ACHN (cell line): Measurements from ENCODE around the gene GTPBP6.
"Not testable (repeated sequence)": the region's sequence is repeated elsewhere in the genome, so short reads cannot be mapped to it uniquely, and the experiment has no call there.

ENCODE experiments used
- DNase-seq: peaks from one replicate; pipeline ENCODE4 v3.0.0-alpha.2; 2015
- in situ Hi-C: cut with HindIII; loops from 2 replicates; pipeline ENCODE4 v1.10.0; 2017; ENCODE audit warnings: low sequenced_read_pairs, low pct_ligation_motif_present, low pct_unique_long_range_greater_than_20kb

GTPBP6 gene

GRCh38 chrX:279757-280604 lies 38.6 kb downstream of the GTPBP6 start:
- in situ Hi-C loops, DNase-seq: not testable (repeated sequence)

- in situ Hi-C loops, result no loop called here
- peak; percentile 6 for DNase-seq
Observed at GRCh38 chrX:276581-277201, 41.9 kb downstream of the GTPBP6 start.

DNA sequence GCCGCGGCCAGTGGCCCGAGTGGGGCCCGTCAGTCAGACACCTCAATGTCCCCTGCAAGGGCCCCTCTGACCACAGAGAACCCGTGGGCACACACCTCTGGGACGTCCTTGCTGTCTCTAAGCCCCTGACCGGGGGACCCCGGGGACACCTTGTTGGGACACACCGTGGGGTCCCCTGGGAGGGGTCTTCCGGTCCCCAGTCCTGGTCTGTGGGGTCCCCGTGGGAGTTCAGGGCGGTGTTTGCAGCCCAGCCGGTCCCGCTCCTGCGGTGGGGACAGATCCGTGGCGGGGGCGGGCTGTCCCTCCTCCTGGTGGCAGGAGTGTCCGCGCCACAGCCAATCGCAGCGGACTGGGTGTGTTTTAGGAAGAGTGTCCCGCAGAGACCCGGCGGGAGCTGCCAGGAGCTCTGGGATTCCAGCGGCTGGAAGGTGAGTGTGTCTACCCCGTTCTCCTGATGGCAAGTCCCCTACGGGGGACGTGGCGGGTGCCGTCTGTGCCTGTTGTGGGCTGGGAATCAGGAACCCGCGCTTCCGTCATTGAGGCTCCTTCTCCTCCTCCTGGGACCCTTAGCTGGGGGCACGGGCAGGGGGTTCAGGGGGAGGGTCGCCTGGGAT lies 42.5 kb downstream of the GTPBP6 start:
- in situ Hi-C loops, result no loop called here
- peak; percentile 14 for DNase-seq

DNA sequence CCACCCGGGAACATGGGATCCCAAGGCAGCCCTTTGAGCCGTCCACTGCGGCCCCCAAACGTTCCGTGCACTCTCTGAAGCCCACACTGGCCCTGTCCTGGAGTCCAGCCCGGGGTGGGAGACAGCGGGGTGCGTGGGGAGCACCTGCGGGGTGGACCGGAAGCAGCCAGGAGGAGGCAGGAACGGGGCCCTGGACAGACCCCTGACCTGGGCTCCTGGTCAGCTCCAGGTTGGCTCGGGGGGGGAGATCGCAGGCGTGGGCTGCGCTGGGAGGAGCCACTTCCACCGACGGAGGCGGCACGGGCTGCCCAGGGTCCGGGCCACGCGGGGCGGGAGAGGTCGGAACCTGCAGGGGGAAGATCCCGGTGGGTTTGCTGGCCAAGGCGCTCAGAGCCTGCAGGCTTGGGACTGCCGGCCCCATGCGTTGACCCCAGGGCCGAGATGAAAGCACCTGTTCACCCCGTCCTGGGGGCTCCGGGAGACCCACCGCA lies 43.1 kb downstream of the GTPBP6 start:
- in situ Hi-C loops, result no loop called here
- no peak for DNase-seq

- DNase-seq, result no peak
- in situ Hi-C loops, result no loop called here
Observed at GRCh38 chrX:274904-275475, 43.6 kb downstream of the GTPBP6 start.

GRCh38 chrX:270848-271367 lies 47.7 kb downstream of the GTPBP6 start:
- no peak for DNase-seq
- in situ Hi-C loops, result no loop called here

DNA sequence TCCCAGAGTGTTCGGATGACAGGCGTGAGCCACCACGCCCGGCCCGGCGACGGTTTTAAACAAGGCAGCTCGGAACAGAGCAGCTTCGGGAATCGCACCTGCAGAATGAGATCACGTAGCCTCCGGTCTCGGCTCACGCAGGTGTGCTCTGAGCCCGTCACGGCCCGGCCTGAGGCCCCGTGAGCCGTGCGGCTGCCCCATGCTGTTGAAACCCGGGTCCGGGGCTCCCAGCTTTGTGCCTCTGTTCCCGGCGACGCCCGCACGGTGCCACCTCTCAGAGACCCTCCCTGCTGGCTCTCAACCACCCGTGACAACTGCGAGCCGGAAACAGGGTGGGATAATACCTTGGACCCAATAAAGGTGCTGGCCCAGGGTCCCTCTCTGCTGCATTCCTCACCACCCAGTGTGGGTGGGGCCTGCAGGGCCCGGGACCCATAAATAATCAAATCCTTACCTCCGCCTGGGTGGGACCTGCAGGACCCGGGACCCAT lies 50.8 kb downstream of the GTPBP6 start:
- no peak for DNase-seq
- in situ Hi-C loops, result no loop called here

- DNase-seq, result no peak
Observed at GRCh38 chrX:265502-265901, 53.1 kb downstream of the GTPBP6 start.

DNA sequence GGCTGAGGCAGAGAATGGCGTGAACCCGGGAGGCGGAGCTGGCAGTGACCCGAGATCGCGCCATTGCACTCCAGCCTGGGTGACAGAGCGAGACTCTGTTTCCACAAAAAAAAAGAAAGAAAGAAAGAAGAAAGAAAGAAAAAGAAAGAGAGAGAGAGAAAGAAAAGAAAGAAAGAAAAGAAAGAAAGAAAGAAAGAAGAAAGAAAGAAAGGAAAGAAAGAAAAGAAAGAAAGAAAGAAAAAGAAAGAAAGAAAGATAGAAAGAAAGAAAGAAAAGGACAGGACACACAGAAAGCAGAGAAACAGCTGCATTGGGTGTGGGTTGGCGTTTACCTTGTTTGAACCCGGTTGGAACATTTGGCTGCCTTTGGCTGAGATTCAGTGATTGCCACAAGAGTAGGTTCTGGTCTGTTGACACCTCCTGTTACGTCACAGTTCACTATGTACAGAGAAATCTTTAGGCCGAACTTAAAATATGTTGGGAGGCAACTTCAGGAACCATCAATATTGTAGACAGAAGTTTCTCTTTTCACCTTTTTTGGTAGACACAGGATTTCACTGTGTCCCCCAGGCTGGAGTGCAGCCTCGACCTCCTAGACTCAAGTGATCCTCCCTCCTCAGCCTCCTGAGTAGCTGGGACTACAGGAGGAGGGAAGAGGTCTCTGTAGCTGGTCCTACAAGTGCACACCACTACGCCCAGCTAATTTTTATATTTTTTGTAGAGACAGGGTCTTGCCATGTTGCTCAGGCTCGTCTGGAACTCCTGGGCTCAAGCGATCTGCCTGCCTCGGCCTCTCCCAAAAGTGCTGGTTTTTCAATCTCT lies 53.8 kb downstream of the GTPBP6 start:
- in situ Hi-C loops, result no loop called here
- DNase-seq, result no peak

More at GRCh38 chrX:265502-265901, 53.1 kb downstream of the GTPBP6 start:
- in situ Hi-C loops, result no loop called here

- in situ Hi-C loops, DNase-seq: not testable (repeated sequence)
Observed at GRCh38 chrX:264006-264405, 54.6 kb downstream of the GTPBP6 start.

DNA sequence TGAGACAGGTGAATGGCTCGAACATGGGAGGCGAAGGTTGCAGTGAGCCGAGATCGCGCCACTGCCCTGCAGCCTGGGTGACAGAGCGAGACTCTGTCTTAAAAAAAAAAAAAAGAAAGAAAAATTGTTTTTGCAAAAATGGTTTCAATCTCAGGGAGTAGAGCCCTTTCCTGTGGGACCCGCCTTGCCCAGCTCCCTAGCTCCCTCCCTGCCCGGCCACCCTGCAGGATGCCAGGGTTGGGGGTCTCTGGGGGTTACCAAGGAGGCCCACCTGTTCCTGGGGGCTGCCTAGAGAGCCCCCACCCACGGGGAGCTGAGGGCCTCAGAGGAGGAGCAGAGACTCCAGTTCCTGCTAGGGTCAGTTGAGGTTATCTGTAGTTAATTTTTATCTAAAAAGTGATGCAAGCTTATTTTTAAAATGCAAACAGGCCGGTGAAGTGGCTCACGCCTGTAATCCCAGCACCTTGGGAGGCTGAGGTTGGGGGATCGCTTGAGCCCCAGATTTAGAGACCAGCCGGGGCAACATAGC lies 56.2 kb downstream of the GTPBP6 start:
- in situ Hi-C loops, result no loop called here
- DNase-seq, result no peak

DNA sequence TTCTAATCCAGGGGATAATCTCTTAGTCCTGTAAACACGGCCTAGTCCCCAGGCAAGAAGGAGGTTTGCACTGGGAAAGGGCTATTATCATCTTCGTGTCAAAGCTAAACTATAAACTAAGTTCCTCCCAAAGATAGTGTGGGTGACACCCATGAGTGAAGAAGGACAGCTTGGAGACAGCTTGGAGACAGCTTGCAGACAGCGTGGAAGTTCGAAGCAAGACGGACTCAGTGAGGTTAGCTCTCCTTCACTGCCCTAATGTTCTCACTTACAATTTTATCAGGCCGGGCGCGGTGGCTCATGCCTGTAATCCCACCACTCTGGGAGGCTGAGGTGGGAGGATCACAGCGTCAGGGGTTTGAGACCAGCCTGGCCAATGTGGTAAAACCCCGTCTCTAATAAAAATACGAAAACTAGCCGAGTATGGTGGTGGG lies 56.7 kb downstream of the GTPBP6 start:
- in situ Hi-C loops, result no loop called here
- no peak for DNase-seq

DNA sequence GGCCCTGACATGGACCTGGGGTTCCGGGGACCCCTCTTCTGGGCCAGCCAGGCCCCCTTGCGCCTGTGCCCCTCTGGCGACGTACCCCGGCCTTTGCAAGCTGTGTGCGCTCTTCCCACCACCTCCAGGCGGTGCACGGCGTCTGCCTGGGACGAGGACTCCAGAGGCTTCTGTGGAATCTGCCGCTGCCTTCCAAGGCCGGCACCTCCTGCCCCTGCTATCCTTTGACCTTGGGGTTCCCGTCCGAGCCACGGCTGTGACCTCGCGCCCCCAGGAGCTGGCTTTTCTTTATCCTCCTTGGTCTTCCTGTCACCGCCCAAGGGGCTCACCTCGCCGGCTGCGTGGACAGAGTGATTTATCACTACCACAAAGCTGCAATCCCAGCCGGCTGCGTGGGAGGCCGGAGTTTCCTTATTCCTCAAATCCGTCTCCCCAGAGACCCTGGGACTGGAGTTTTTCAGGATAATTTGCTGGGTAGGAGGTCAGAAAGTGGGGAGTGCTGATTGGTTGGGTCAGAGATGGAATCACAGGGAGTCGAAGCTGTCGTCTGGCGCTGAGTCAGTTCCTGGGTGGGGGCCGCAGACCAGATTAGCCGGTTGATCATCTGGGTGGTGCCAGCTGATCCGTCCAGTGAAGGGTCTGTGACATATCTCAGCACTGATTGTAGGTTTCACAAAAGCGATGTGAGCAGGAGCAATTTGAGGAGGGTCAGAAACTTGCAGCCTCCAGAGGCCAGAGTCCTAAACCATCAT lies 57.3 kb downstream of the GTPBP6 start:
- no peak for DNase-seq
- in situ Hi-C loops, result no loop called here

GRCh38 chrX:259692-260355 lies 58.8 kb downstream of the GTPBP6 start:
- no peak for DNase-seq
- in situ Hi-C loops, result no loop called here

- no peak for DNase-seq
- in situ Hi-C loops, result no loop called here
Observed at GRCh38 chrX:258291-259040, 60.1 kb downstream of the GTPBP6 start.

DNA sequence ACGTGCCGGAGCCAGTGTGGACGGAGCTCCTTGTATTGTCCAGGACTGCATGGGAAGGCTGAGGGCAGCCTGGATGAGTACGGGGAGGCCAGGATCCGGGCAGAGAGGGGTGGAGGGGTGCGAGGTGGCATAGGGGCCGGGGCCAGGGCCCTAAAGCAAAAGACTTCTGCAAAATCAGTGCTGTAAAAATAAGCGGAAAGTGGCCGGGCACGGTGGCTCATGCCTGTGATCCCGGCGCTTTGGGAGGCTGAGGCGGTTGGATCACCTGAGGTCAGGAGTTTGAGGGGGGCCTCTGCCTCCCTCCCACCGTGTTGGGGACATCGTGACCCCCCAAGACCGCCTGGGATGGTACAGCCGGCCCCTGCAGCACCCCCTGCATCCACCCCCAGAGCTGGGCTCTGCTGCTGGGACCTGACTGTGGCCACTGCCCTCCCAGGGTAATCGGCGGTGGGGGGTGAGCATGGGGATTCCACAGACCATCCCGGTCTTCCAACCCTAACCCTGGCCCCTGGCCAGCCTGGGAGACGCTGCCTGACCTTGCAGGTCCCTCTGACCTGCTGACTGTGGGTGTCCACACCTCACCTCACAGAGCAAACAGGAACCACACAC lies 60.8 kb downstream of the GTPBP6 start:
- DNase-seq, result no peak
- in situ Hi-C loops, result no loop called here
